Measurements from ENCODE around the gene TPGS1. TPM values are rescaled to one million over a fixed set of nuclear protein-coding genes. Genes with fewer than 3 reads are reported as not detected.
A peak's percentile ranks its signal among the peaks of the same experiment; 100 is the strongest.

TPGS1 gene
- total and polyA plus RNA-seq, 12 donors = 7.1 to 22.2 (median 10.2) TPM

DNA sequence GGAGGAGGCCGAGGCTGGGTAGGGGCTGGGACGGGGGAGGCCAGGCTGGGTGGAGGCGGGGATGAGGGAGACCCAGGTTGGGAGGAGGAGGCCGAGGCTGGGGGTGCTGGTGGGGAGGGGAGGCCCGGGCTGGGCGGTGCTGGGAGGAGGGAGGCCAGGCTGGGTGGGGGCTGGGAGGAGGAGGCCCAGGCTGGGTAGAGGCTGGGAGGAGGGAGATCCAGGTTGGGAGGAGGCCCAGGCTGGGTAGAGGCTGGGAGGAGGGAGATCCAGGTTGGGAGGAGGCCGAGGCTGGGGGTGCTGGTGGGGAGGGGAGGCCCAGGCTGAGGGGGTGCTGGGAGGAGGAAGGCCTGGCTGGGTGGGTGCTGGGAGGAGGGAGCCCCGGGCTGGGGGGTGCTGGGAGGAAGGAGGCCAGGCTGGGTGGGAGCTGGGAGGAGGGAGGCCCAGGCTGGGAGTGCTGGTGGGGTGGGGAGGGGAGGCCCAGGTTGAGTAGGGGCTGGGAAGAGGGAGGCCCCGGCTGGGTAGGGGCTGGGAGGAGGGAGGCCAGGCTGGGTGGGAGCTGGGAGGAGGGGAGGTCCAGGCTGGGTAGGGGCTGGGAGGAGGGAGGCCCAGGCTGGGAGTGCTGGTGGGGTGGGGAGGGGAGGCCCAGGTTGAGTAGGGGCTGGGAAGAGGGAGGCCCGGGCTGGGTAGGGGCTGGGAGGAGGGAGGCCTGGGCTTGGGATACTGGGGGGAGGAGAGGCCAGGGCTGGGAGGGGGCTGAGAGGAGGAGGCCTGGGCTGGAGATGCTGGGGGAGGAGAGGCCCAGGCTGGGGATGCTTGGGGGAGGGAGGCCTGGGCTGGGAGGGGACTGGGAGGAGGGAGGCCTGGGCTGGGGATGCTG, 10.7 kb downstream of the TPGS1 start:
- TF ChIP-seq, protein P1, sequence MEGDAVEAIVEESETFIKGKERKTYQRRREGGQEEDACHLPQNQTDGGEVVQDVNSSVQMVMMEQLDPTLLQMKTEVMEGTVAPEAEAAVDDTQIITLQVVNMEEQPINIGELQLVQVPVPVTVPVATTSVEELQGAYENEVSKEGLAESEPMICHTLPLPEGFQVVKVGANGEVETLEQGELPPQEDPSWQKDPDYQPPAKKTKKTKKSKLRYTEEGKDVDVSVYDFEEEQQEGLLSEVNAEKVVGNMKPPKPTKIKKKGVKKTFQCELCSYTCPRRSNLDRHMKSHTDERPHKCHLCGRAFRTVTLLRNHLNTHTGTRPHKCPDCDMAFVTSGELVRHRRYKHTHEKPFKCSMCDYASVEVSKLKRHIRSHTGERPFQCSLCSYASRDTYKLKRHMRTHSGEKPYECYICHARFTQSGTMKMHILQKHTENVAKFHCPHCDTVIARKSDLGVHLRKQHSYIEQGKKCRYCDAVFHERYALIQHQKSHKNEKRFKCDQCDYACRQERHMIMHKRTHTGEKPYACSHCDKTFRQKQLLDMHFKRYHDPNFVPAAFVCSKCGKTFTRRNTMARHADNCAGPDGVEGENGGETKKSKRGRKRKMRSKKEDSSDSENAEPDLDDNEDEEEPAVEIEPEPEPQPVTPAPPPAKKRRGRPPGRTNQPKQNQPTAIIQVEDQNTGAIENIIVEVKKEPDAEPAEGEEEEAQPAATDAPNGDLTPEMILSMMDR (IDR thresholded peaks at IDR 0.05) = no peak
- Histone ChIP-seq H3K27ac (no peak overlapping the region), H3K27me3 (no peaks in the 10 kb centered on the region), H3K4me3 (no peak overlapping the region), H3K9me3 (peaks cover 0 to 9% (median 0%) of the 10 kb centered on the region in 11 donors), H3K4me1 (peaks cover 0 to 3% (median 0%) of the 10 kb centered on the region in 9 donors), H3K36me3 (peaks cover 0 to 14% (median 0%) of the 10 kb centered on the region in 9 donors)
- intact Hi-C loops (cut with DNase I) = no loop called here
- no peak for DNase-seq
- peak in 5 of 8 donors; percentile 9 to 21 (median 18) for ATAC-seq
- 73 to 79% methylated on average over 10 of the region's 10 CpGs for WGBS, 2 donors

DNA sequence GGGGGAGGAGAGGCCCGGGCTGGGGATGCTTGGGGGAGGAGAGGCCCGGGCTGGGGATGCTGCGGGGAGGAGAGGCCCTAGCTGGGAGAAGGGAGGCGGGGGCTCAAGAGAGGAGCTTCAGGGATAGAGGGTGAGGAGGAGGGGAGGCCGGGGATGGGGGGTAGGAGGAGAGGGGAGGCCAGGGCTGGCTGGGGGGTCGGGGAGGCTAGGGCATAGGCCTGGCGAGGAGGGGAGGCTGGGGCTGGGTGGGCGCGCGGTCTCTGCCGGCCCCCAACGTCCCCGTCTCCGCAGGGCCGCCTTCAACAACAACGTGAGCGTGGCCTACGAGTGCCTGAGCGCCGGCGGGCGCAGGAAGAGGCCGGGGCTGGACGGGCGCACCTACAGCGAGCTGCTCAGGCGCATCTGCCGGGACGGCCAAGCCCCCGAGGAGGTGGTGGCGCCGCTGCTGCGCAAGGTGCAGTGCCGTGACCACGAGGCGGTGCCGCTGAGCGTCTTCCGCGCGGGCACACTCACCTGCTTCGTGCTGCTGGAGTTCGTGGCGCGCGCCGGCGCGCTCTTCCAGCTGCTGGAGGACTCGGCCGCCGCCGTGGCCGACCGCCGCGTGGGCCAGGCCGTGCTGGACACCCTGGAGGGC, 11.4 kb downstream of the TPGS1 start:
- H3K27ac ChIP-seq = no peak overlapping the region
- TF ChIP-seq, protein P1 (IDR thresholded peaks at IDR 0.05) = no peak
- H3K4me1 ChIP-seq = no peaks in the 10 kb centered on the region
- DNase-seq = no peak
- peaks cover 0 to 9% (median 0%) of the 10 kb centered on the region in 11 donors for H3K9me3 ChIP-seq
- no peaks in the 10 kb centered on the region for H3K27me3 ChIP-seq
- ATAC-seq = peak in 1 of 8 donors; percentile 27
- WGBS, 2 donors = 41 to 61% methylated on average over 44 to 58 of the region's 58 CpGs
- no peak overlapping the region for H3K4me3 ChIP-seq
- intact Hi-C loops (cut with DNase I) = no loop called here
- H3K36me3 ChIP-seq = peaks cover 0 to 14% (median 0%) of the 10 kb centered on the region in 9 donors

DNA sequence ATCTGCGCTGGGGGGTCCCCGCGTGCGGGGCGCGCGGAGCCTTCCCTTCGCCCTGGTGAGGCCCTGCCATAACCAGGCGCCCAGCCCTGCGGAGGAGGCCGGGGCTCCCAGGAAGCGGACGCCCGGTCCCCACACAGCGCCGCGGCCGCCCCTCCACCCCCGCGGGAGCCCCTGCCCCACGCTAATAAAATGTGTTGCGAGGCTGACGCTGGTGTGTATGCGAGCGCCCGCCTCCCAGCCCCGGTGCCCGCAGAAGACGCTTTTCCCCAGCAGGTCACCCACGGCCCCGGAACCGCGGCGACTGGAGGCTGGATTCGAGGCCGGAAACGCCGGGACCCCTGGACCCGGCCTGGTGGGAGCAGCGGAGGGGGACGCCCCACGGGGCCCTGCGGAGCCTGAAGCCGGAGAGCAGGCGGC, 12.2 kb downstream of the TPGS1 start:
- intact Hi-C loops (cut with DNase I) = no loop called here
- ATAC-seq (peak in 1 of 8 donors; percentile 11), DNase-seq (no peak)
- H3K36me3 ChIP-seq = peaks cover 0 to 14% (median 0%) of the 10 kb centered on the region in 9 donors
- H3K27me3 ChIP-seq = no peaks in the 10 kb centered on the region
- H3K27ac ChIP-seq = no peak overlapping the region
- H3K4me3 ChIP-seq = no peak overlapping the region
- TF ChIP-seq, protein P1 (IDR thresholded peaks at IDR 0.05) = no peak
- WGBS, 2 donors = 87 to 88% methylated on average over 43 to 45 of the region's 45 CpGs
- no peaks in the 10 kb centered on the region for H3K4me1 ChIP-seq
- H3K9me3 ChIP-seq = peaks cover 0 to 9% (median 0%) of the 10 kb centered on the region in 11 donors

DNA sequence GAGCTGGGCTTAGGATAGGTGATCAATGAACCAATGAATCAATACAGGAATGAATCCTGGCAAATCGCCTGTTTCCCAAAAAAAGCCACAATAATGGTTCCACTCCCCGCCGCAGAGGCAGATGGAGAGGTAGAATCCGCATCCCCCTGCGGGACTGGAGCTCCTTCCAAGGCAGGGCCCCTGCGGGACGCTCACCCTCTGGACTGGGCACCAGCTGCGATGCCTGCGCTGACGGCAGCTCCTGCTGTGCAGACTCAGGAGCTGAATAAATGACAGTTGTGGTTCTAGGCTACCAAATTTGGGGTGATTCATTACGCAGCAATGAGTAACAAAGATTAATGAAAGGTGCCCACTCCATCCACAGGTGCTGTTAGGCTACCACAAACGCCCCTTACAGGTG, 15.4 kb downstream of the TPGS1 start:
- Histone ChIP-seq H3K27me3 (peaks cover 0 to 9% (median 0%) of the 10 kb centered on the region in 7 donors), H3K4me1 (no peaks in the 10 kb centered on the region), H3K27ac (no peak overlapping the region), H3K36me3 (peaks cover 0 to 14% (median 0%) of the 10 kb centered on the region in 9 donors), H3K4me3 (no peak overlapping the region), H3K9me3 (peaks cover 0 to 9% (median 0%) of the 10 kb centered on the region in 11 donors)
- TF ChIP-seq, protein P1 (IDR thresholded peaks at IDR 0.05) = no peak
- no peak for ATAC-seq
- no peak for DNase-seq
- intact Hi-C loops (cut with DNase I) = no loop called here
- 95 to 96% methylated on average over 12 of the region's 12 CpGs for WGBS, 2 donors

All from heart right ventricle (tissue), 16 donors.